Measurements from ENCODE around the gene LGI4.

Gene LGI4

DNA sequence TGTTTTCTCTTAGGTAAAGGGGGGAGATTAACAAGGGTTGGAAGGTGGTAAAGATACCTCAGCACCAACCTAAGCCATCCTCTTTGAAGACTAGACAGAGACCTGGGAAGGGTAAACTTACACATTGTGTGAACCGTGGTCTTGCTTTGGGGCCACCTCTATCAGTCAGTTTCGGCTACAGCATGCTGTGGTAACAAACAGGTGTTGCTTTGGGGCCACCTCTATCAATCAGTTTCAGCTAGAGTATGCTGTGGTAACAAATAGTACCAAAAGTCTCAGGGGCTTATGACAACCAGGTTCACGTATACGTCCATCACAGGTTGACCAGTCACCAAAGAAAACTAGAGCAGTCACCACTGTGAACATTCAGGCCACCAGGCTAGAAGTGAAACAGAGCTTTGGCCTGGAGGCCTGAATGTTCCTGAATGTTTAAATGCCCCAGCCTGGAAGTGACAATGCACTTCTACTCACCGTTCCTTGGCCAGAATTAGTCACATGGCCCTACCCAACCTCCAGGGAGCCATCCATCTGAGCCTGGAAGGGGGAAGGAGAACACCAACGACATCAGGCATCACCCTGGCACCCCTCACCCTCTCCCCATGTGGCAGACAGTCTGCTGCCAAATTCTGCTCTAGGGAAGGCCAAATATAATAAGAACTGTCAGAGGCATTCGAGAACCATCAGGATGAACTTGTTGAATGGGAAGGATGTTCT, 12.0 kb upstream of the LGI4 start:
- H3K79me2 ChIP-seq (ENCODE audit: insufficient read depth, low read length), result no peaks in the 10 kb centered on the region
- TF ChIP-seq, protein P1, sequence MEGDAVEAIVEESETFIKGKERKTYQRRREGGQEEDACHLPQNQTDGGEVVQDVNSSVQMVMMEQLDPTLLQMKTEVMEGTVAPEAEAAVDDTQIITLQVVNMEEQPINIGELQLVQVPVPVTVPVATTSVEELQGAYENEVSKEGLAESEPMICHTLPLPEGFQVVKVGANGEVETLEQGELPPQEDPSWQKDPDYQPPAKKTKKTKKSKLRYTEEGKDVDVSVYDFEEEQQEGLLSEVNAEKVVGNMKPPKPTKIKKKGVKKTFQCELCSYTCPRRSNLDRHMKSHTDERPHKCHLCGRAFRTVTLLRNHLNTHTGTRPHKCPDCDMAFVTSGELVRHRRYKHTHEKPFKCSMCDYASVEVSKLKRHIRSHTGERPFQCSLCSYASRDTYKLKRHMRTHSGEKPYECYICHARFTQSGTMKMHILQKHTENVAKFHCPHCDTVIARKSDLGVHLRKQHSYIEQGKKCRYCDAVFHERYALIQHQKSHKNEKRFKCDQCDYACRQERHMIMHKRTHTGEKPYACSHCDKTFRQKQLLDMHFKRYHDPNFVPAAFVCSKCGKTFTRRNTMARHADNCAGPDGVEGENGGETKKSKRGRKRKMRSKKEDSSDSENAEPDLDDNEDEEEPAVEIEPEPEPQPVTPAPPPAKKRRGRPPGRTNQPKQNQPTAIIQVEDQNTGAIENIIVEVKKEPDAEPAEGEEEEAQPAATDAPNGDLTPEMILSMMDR (conservative IDR thresholded peaks at IDR 0.05; ENCODE audit: low read length), result no peak
- no peak for TF ChIP-seq EZH2phosphoT487 (IDR thresholded peaks at IDR 0.05; ENCODE audit: borderline replicate concordance)
- no peaks in the 10 kb centered on the region for H3K9me2 ChIP-seq (replicated peaks; ENCODE audit: low read depth, low read length)
- no peak overlapping the region for H3K4me3 ChIP-seq (ENCODE audit: low read length, poor library complexity, severe bottlenecking)
- H2AFZ ChIP-seq (ENCODE audit: low read length), result no peak overlapping the region
- no peaks in the 10 kb centered on the region for H4K20me1 ChIP-seq (ENCODE audit: insufficient read depth, low read length, poor library complexity, severe bottlenecking)
- no peaks in the 10 kb centered on the region for H3F3A ChIP-seq (ENCODE audit: low read depth)
- H3K27me3 ChIP-seq (ENCODE audit: insufficient read depth, low read length, poor library complexity, severe bottlenecking), result no peaks in the 10 kb centered on the region
- no peaks in the 10 kb centered on the region for H3K9me3 ChIP-seq (ENCODE audit: insufficient read depth, low read depth, low read length)
- H3K4me2 ChIP-seq (ENCODE audit: low read depth, low read length, poor library complexity, severe bottlenecking), result no peak overlapping the region
- H3K36me3 ChIP-seq (ENCODE audit: insufficient read depth, low read length), result no peaks in the 10 kb centered on the region
- no peak overlapping the region for H3K9ac ChIP-seq (ENCODE audit: low read depth, low read length, poor library complexity, severe bottlenecking)
- peaks cover 4% of the 10 kb centered on the region for H3K4me1 ChIP-seq (ENCODE audit: insufficient read depth, low read length, poor library complexity, severe bottlenecking)

DNA sequence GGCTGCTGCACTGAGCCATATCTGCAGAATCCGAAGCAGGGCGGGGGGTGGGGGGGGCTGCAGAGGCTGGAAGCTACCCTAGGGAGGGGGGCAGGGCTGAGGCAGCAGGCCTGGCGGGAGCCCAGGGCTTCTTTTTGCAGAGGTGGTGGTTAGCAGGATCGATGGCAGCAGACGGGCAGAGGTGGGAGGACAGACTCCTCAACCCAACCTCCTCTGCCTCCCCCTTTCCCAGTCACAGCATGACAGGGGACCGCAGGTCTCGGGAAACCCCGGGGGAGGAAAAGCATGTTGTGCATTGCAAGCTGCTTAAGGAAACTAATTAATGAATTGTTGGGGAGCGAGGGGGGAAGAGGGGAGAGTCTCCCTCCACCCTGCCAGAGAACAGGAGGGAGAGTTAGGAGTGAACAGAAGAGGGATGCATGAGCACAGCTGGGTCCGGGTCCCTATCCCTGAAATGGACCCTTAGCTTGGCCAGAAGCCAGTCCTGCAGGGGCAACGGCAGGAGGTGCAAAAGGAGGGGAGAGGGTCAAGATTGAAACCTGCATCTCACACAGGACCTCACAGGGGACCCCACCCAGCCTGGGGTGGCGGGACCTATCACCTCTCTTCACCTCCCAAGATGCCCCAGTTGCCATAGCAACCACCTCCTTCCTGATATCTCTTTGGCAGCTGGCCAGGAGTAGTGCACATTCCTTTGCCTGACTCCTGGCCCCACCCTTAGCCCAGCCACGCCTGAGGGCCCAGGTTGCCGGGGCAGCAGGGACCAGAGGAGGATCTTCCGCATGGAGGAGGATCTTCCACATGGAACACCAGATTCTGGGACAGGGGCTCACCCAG, 10.0 kb upstream of the LGI4 start:
- H3K79me2 ChIP-seq (ENCODE audit: insufficient read depth, low read length), result no peaks in the 10 kb centered on the region
- no peaks in the 10 kb centered on the region for H4K20me1 ChIP-seq (ENCODE audit: insufficient read depth, low read length, poor library complexity, severe bottlenecking)
- H3K4me1 ChIP-seq (ENCODE audit: insufficient read depth, low read length, poor library complexity, severe bottlenecking), result peaks cover 9% of the 10 kb centered on the region
- H3K4me2 ChIP-seq (ENCODE audit: low read depth, low read length, poor library complexity, severe bottlenecking), result no peak overlapping the region
- no peaks in the 10 kb centered on the region for H3K9me2 ChIP-seq (replicated peaks; ENCODE audit: low read depth, low read length)
- H3F3A ChIP-seq (ENCODE audit: low read depth), result no peaks in the 10 kb centered on the region
- H3K36me3 ChIP-seq (ENCODE audit: insufficient read depth, low read length), result no peaks in the 10 kb centered on the region
- TF ChIP-seq EZH2phosphoT487 (IDR thresholded peaks at IDR 0.05; ENCODE audit: borderline replicate concordance), result no peak
- TF ChIP-seq, protein P1 (conservative IDR thresholded peaks at IDR 0.05; ENCODE audit: low read length), result no peak
- H3K9ac ChIP-seq (ENCODE audit: low read depth, low read length, poor library complexity, severe bottlenecking), result no peak overlapping the region
- no peak overlapping the region for H3K4me3 ChIP-seq (ENCODE audit: low read length, poor library complexity, severe bottlenecking)
- no peaks in the 10 kb centered on the region for H3K9me3 ChIP-seq (ENCODE audit: insufficient read depth, low read depth, low read length)
- no peaks in the 10 kb centered on the region for H3K27me3 ChIP-seq (ENCODE audit: insufficient read depth, low read length, poor library complexity, severe bottlenecking)
- no peak overlapping the region for H2AFZ ChIP-seq (ENCODE audit: low read length)

DNA sequence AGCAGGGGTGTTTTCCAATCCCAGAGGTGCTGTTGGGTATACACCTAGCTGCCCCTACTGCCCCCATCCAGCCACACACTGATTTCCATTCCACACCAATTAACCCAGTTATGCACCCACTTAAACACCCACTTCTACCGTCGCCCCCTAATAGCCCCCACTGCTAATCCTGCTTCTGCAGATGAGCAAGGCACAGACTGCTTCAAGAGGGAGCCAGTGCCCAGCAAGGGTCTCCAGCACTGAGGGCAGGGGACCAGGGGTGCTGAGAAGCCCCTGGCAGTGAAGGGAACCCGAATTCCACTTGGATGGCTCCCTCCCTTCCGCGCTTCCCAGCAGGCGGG, 9.4 kb upstream of the LGI4 start:
- no peak overlapping the region for H3K4me2 ChIP-seq (ENCODE audit: low read depth, low read length, poor library complexity, severe bottlenecking)

More for the DNA sequence above, 9.4 kb upstream of the LGI4 start:
- Histone ChIP-seq H3K4me1 (ENCODE audit: insufficient read depth, low read length, poor library complexity, severe bottlenecking) (peaks cover 9% of the 10 kb centered on the region), H3K79me2 (ENCODE audit: insufficient read depth, low read length) (no peaks in the 10 kb centered on the region), H3K9me3 (ENCODE audit: insufficient read depth, low read depth, low read length) (no peaks in the 10 kb centered on the region), H4K20me1 (ENCODE audit: insufficient read depth, low read length, poor library complexity, severe bottlenecking) (no peaks in the 10 kb centered on the region), H3K36me3 (ENCODE audit: insufficient read depth, low read length) (no peaks in the 10 kb centered on the region), H3K27me3 (ENCODE audit: insufficient read depth, low read length, poor library complexity, severe bottlenecking) (no peaks in the 10 kb centered on the region), H2AFZ (ENCODE audit: low read length) (no peak overlapping the region), H3K9me2 (replicated peaks; ENCODE audit: low read depth, low read length) (no peaks in the 10 kb centered on the region), H3K4me3 (ENCODE audit: low read length, poor library complexity, severe bottlenecking) (no peak overlapping the region), H3F3A (ENCODE audit: low read depth) (no peaks in the 10 kb centered on the region), H3K9ac (ENCODE audit: low read depth, low read length, poor library complexity, severe bottlenecking) (no peak overlapping the region)
- TF ChIP-seq, protein P1 (conservative IDR thresholded peaks at IDR 0.05; ENCODE audit: low read length), result no peak
- TF ChIP-seq EZH2phosphoT487 (IDR thresholded peaks at IDR 0.05; ENCODE audit: borderline replicate concordance), result no peak
